HG02642 (cell line): ENCODE data around the gene VIT.

ENCODE experiments used
- ATAC-seq: cut with Tn5 transposase; IDR thresholded peaks from one replicate; pipeline ENCODE4 v1.9.1; 2021; ENCODE audit warnings: mild to moderate bottlenecking; ENCODE audit not compliant: unreplicated experiment, poor library complexity

Gene VIT

DNA sequence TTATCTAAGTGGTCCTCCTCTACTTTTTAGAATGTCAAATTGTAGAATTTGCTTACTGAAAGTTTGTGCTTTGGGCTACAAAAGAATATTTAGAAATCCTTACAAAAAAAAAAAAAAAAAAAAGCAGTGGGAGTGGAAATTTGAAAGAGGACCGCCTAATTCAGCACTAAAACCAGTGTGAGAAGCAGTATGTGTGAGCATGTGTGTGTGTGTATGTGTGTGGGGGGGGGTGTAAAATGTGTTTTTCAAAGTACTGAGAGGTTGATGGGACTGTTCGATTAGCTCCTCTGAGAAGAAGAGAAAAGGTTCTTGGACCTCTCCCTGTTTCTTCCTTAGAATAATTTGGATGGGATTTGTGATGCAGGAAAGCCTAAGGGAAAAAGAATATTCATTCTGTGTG, at the start of gene VIT:
TSS of gene VIT (plus strand) at position 175 of the 400 bp plus-strand sequence. CDS start 19,664 bp downstream, outside the sequence.
- ATAC-seq = no peak

DNA sequence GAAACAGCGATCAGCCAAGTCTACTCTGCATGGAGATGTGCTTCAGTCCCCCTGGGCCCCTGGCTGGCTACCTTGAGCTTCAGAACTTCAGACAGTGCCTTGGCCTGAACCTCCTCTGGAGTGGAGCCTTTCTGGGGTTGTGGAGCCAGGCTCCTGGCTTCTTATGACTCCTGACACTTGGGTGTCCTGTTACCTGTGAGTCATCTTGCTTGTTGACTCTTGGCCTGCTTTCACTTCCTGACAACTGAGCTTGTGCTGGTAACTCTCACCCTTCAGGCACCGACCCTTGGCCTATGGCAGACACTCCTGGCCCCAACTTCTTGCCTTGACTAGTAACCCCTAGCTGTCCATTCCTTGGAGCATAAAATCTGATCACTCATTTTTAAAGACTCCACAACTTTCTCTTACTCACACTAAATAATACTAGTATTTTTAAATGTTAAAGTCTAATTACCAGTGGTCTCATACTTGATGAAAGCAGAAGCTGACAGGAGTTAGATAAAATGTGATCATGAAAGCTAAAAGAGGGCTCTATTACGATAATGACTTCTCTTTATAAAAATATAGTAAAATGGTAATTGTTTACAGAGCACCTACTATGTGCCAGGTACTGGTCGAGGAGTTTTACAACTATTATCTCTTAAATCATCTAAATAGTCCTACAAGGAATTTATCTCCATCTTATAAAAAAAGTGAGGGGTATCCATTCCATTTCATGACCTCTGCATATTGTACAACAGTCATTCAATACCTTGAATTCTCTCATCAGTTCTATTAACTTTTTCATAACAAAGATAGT, 46.3 kb upstream of the VIT start:
- peak; percentile 69 for ATAC-seq

- ATAC-seq = no peak
Measured at GRCh38 chr2:36653155-36653554, 43.4 kb upstream of the VIT start.

GRCh38 chr2:36653967-36654694, 42.4 kb upstream of the VIT start:
- no peak for ATAC-seq

DNA sequence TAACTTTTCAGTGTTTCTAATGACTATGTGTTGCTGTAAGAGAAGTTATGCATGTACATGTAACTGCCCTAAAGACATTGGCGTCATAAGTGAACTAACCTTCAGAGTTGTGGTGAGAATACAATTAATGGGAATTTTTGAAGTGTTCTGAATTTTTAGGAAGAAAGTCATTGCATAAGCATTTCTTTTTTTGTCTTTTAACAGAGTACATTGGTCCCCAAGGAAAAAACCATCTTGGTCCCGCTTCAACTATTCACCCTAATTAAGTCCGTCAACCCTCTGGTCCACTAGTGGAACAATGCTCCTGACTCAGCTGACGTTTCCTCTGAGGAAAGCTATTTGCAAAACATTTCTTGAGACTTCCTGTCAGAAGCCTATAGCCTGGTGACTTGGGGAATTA, 41.1 kb upstream of the VIT start:
- ATAC-seq = no peak

- ATAC-seq = no peak
Measured at GRCh38 chr2:36657703-36658102, 38.8 kb upstream of the VIT start.

GRCh38 chr2:36658277-36658748, 38.2 kb upstream of the VIT start:
- ATAC-seq = no peak

DNA sequence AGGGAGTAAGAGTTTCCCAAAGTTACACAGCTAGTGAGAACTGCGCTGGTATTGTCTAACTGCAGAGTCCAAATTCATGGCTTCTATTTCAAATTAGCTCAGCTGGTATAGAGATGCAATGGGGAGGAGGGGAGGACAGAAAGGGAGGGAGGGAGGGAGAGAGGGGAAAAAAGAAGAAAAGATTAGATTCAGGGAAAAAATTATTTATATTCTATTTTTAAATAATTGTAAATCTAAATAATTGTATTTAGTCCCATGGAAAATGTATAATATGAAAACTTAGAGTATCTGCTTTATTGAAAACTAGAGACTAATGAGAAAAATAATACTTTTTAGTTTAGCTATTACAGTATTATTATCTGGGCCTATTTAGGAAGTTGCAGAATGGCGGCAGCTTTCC, 37.3 kb upstream of the VIT start:
- ATAC-seq = no peak

DNA sequence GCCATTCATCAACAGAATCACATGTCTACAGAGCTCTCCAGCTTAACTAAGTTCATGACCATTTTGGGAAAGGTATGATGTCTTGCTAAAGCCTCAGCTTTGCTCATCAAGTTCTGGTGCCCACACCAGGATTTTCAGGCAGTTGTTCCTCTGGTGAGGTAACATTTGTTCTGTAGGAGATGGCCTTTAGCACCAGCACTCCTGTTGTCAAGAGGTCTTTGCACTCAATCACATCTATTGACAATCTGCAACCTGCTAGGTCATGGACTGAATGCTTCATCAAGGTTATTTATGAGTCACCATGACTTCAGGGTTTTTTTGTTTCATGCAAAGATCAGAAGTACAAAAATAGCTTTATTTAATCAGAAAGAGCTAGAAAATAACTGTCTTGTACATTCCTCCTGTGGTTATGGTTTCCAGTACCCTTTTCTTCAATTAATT, 36.6 kb upstream of the VIT start:
- ATAC-seq = no peak

- ATAC-seq = no peak
Measured at GRCh38 chr2:36662638-36663037, 33.9 kb upstream of the VIT start.

- no peak for ATAC-seq
Measured at GRCh38 chr2:36663295-36663694, 33.2 kb upstream of the VIT start.

DNA sequence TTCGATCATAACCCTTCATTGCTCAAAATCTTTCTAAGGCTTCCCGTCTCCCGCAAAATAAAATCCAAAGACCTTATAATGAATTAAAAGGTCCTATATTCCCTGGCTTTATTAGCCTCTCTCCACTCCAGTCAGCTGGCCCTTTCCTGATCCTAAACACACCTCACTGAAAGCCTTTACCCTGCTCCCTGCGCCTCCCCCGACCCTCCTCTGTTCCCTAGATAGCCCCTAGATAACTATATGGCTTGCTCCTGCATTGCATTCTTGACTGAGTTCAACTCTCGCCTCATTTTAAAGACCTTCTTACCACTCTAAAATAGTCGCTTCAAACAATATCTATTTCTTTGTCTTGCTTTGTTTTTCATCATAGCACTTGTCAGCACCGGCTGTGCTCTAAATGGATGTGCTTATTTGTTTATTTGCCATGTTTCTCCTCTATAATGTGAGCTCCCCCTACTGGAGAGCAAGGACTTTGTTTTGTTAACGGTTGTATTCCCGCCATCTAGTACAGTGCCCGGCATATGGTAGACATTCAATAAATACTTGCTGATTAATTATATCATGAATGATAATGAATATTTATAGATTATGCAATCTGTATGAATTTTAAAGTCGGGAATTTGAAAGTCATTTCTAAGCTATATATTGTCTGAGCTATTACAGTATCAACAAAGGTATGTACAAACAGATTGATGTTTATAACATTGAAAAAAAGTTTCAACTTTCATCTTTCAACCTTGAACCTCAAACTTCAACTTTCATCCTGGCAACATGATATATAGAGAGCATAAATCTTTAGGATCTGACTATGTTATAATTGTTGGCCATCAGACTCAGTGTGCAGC, 32.4 kb upstream of the VIT start:
- ATAC-seq = peak; percentile 91

- no peak for ATAC-seq
Measured at GRCh38 chr2:36664696-36665076, 31.8 kb upstream of the VIT start.

- ATAC-seq = no peak
Measured at GRCh38 chr2:36667931-36668330, 28.6 kb upstream of the VIT start.

DNA sequence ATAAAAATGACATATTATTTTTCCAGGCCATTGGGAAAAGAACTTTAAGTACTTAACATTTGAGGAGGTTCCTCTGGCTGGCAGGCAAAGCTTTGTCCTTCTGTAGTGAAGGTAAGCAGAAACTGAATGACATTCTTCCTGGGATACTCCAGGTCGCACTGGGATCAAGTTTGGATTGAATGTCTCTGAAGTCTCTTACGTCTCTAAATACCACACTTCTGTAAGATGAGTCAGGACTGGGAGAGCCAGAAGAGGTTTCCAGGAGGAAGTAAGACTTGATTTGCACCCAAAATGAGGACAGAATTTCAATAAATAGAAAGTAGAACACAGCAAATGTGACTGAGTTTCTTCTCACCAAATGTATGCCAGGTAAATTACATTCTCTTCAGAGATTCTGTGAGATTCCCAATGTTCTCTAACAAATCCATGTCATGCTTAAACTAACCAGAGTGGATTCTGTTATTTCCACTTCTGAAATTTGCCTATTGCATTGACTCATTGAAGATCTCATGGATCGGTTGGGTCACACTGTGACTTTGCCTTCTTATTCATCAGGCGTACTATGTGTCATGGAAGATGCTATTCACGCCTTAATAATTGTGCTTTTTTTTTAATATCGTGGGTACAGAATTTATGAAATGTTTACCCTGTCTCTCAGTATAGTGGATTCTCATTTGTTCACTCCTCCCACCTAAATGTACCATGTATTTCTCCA, 25.5 kb upstream of the VIT start:
- ATAC-seq = no peak

- no peak for ATAC-seq
Measured at GRCh38 chr2:36671731-36672130, 24.8 kb upstream of the VIT start.

- no peak for ATAC-seq
Measured at GRCh38 chr2:36672199-36672598, 24.3 kb upstream of the VIT start.

- no peak for ATAC-seq
Measured at GRCh38 chr2:36675579-36676282, 20.8 kb upstream of the VIT start.

DNA sequence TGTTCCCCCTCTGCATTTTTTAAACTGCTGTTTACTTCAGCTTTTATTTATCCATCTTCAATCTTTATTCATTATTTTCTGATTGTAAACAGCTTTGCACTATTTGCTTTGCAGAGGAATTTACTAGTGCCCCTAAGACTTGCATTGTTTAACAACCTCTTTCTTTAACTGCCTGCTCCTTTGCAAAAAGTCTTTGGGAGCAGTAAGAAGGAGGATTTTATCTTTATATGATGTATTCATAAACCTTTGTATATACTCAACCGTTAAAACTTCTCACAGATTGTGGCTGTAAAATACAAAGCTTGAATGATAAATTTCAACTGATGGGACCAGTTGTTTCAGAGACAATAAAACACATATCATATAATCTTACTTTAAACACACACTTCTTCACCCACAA, 20.1 kb upstream of the VIT start:
- no peak for ATAC-seq
